HepG2 (cell line): ENCODE results near the gene ZBTB46. TPM values are rescaled to one million over a fixed set of nuclear protein-coding genes. Genes with fewer than 3 reads are reported as not detected.

ENCODE experiments used
- ELF3 ChIP-seq: IDR thresholded peaks from 2 replicates; pipeline ENCODE4 v1.6.1; 2016; ENCODE audit warnings: missing genetic modification reagents, missing compliant biosample characterization
- FOXA3 ChIP-seq: IDR thresholded peaks from 2 replicates; pipeline ENCODE4 v1.6.1; 2016; ENCODE audit warnings: missing genetic modification reagents, missing compliant biosample characterization
- HCFC1 ChIP-seq: fragments of 150-350 bp; IDR thresholded peaks from 2 replicates; pipeline ENCODE4 v1.6.1; 2014; ENCODE audit warnings: low read depth, low read length
- KLF15 ChIP-seq: sonication (generic); formaldehyde crosslinking; IDR thresholded peaks from 2 replicates; pipeline ENCODE4 v1.8.1; 2023; ENCODE audit warnings: borderline replicate concordance, mild to moderate bottlenecking, inconsistent platforms, missing genetic modification reagents, mixed read lengths
- NR2F6 ChIP-seq, 2 experiments: IDR thresholded peaks; 2 replicates each; pipeline ENCODE4 v1.6.1; 2016; ENCODE audit warnings: antibody characterized with exemption in 1 of 2, mild to moderate bottlenecking in 1 of 2
- RELA ChIP-seq: sonication (generic); formaldehyde crosslinking; IDR thresholded peaks from 2 replicates; pipeline ENCODE4 v1.4.0; 2020; ENCODE audit warnings: missing genetic modification reagents
- REXO4 ChIP-seq: sonication (generic); formaldehyde crosslinking; IDR thresholded peaks from 2 replicates; pipeline ENCODE4 v1.8.0; 2022; ENCODE audit warnings: missing genetic modification reagents, mild to moderate bottlenecking, borderline replicate concordance
- SIX4 ChIP-seq: sonication (generic); formaldehyde crosslinking; IDR thresholded peaks from 2 replicates; pipeline ENCODE4 v1.4.0; 2020; ENCODE audit warnings: missing genetic modification reagents
- SPEN ChIP-seq: sonication (generic); formaldehyde crosslinking; IDR thresholded peaks from 2 replicates; pipeline ENCODE4 v1.5.1; 2020; ENCODE audit warnings: low read depth, mild to moderate bottlenecking, missing genetic modification reagents
- STAG1 ChIP-seq: sonication (generic); formaldehyde crosslinking; IDR thresholded peaks from 2 replicates; pipeline ENCODE4 v1.4.0; 2020; ENCODE audit warnings: missing genetic modification reagents
- ZBTB38 ChIP-seq: sonication (generic); formaldehyde crosslinking; IDR thresholded peaks from 2 replicates; pipeline ENCODE4 v1.5.1; 2020; ENCODE audit warnings: mild to moderate bottlenecking, missing genetic modification reagents
- ZMYM2 ChIP-seq: sonication (generic); formaldehyde crosslinking; IDR thresholded peaks from 2 replicates; pipeline ENCODE4 v1.8.0; 2022; ENCODE audit warnings: mild to moderate bottlenecking, missing genetic modification reagents
- ZNF616 ChIP-seq: sonication (generic); formaldehyde crosslinking; IDR thresholded peaks from 2 replicates; pipeline ENCODE4 v1.5.0; 2020; ENCODE audit warnings: low read depth, mild to moderate bottlenecking, missing genetic modification reagents
- ZNF776 ChIP-seq: sonication (generic); formaldehyde crosslinking; IDR thresholded peaks from 2 replicates; pipeline ENCODE4 v1.4.0; 2020; ENCODE audit warnings: mild to moderate bottlenecking, missing genetic modification reagents
- polyA plus RNA-seq, 8 experiments: library from polyadenylated mRNA; depleted of rRNA in 3 of 8; stranded (reverse) in 7 of 8; unstranded in 1 of 8; fragments of >200 nt; fragmentation: Illumina TruSeq in 4 of 8; extraction: Trizol in 4 of 8; gene quantifications; 2 replicates each; pipeline versions ENCODE4 v1.2.1 to v1.2.3, GENCODE V29; 2011 to 2016; ENCODE audit warnings: low read depth in 4 of 8, missing spikeins in 1 of 8, mixed read lengths in 1 of 8; ENCODE audit not compliant: insufficient read depth in 1 of 8
- total RNA-seq, 5 experiments: library from RNA; depleted of rRNA; stranded (reverse); fragments of >200 nt; fragmentation: Illumina TruSeq; extraction: Trizol; gene quantifications; 2 replicates each; pipeline ENCODE4 v1.2.3, GENCODE V29; 2016; ENCODE audit warnings: low read depth in 1 of 5
- TF ChIP-seq, protein P1 (sequence below): sonication (generic); formaldehyde crosslinking; IDR thresholded peaks from 2 replicates; pipeline ENCODE4 v1.5.0; 2020; ENCODE audit warnings: mild to moderate bottlenecking, missing genetic modification reagents
- TF ChIP-seq, protein P2 (sequence below): sonication (generic); formaldehyde crosslinking; IDR thresholded peaks from 2 replicates; pipeline ENCODE4 v1.4.0; 2020; ENCODE audit warnings: missing genetic modification reagents
- TF ChIP-seq, protein P3 (sequence below): IDR thresholded peaks from 2 replicates; pipeline ENCODE4 v1.6.1; 2012; ENCODE audit warnings: inconsistent platforms
- TF ChIP-seq, protein P4 (sequence below): sonication (generic); formaldehyde crosslinking; IDR thresholded peaks from 2 replicates; pipeline ENCODE4 v1.4.0; 2020; ENCODE audit warnings: missing genetic modification reagents, borderline replicate concordance
- TF ChIP-seq, protein P5 (sequence below): sonication (generic); formaldehyde crosslinking; IDR thresholded peaks from 2 replicates; pipeline ENCODE4; 2020; ENCODE audit warnings: missing genetic modification reagents, mild to moderate bottlenecking, borderline replicate concordance

The ZBTB46 gene
- total and polyA plus RNA-seq, 2 of the 13 experiments (the other 11 are each of a cell fraction or from before 2014, with no cell fraction given), result 1.6 to 13.5 TPM

- TF ChIP-seq, protein P1, sequence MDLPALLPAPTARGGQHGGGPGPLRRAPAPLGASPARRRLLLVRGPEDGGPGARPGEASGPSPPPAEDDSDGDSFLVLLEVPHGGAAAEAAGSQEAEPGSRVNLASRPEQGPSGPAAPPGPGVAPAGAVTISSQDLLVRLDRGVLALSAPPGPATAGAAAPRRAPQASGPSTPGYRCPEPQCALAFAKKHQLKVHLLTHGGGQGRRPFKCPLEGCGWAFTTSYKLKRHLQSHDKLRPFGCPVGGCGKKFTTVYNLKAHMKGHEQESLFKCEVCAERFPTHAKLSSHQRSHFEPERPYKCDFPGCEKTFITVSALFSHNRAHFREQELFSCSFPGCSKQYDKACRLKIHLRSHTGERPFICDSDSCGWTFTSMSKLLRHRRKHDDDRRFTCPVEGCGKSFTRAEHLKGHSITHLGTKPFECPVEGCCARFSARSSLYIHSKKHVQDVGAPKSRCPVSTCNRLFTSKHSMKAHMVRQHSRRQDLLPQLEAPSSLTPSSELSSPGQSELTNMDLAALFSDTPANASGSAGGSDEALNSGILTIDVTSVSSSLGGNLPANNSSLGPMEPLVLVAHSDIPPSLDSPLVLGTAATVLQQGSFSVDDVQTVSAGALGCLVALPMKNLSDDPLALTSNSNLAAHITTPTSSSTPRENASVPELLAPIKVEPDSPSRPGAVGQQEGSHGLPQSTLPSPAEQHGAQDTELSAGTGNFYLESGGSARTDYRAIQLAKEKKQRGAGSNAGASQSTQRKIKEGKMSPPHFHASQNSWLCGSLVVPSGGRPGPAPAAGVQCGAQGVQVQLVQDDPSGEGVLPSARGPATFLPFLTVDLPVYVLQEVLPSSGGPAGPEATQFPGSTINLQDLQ, result no peak
- peak; percentile 24; the same call in 1 of the 2 replicates for TF ChIP-seq ZBTB38 (CRISPR knock-in tag)
- no peak for TF ChIP-seq KLF15 (CRISPR knock-in tag)
- TF ChIP-seq ELF3 (CRISPR knock-in tag), result no peak
- TF ChIP-seq, protein P2, sequence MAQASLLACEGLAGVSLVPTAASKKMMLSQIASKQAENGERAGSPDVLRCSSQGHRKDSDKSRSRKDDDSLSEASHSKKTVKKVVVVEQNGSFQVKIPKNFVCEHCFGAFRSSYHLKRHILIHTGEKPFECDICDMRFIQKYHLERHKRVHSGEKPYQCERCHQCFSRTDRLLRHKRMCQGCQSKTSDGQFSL (CRISPR knock-in tag), result no peak
- no peak for TF ChIP-seq ZNF616 (CRISPR knock-in tag)
- TF ChIP-seq, protein P3, sequence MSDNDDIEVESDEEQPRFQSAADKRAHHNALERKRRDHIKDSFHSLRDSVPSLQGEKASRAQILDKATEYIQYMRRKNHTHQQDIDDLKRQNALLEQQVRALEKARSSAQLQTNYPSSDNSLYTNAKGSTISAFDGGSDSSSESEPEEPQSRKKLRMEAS, result no peak
- TF ChIP-seq, protein P4, sequence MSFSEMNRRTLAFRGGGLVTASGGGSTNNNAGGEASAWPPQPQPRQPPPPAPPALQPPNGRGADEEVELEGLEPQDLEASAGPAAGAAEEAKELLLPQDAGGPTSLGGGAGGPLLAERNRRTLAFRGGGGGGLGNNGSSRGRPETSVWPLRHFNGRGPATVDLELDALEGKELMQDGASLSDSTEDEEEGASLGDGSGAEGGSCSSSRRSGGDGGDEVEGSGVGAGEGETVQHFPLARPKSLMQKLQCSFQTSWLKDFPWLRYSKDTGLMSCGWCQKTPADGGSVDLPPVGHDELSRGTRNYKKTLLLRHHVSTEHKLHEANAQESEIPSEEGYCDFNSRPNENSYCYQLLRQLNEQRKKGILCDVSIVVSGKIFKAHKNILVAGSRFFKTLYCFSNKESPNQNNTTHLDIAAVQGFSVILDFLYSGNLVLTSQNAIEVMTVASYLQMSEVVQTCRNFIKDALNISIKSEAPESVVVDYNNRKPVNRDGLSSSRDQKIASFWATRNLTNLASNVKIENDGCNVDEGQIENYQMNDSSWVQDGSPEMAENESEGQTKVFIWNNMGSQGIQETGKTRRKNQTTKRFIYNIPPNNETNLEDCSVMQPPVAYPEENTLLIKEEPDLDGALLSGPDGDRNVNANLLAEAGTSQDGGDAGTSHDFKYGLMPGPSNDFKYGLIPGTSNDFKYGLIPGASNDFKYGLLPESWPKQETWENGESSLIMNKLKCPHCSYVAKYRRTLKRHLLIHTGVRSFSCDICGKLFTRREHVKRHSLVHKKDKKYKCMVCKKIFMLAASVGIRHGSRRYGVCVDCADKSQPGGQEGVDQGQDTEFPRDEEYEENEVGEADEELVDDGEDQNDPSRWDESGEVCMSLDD (CRISPR knock-in tag), result no peak
- TF ChIP-seq, protein P5, sequence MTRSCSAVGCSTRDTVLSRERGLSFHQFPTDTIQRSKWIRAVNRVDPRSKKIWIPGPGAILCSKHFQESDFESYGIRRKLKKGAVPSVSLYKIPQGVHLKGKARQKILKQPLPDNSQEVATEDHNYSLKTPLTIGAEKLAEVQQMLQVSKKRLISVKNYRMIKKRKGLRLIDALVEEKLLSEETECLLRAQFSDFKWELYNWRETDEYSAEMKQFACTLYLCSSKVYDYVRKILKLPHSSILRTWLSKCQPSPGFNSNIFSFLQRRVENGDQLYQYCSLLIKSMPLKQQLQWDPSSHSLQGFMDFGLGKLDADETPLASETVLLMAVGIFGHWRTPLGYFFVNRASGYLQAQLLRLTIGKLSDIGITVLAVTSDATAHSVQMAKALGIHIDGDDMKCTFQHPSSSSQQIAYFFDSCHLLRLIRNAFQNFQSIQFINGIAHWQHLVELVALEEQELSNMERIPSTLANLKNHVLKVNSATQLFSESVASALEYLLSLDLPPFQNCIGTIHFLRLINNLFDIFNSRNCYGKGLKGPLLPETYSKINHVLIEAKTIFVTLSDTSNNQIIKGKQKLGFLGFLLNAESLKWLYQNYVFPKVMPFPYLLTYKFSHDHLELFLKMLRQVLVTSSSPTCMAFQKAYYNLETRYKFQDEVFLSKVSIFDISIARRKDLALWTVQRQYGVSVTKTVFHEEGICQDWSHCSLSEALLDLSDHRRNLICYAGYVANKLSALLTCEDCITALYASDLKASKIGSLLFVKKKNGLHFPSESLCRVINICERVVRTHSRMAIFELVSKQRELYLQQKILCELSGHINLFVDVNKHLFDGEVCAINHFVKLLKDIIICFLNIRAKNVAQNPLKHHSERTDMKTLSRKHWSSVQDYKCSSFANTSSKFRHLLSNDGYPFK (CRISPR knock-in tag), result no peak
- TF ChIP-seq HCFC1, result no peak
- no peak for TF ChIP-seq SIX4 (CRISPR knock-in tag)
- TF ChIP-seq SPEN (CRISPR knock-in tag), result no peak
- no peak for TF ChIP-seq FOXA3 (CRISPR knock-in tag)
- TF ChIP-seq RELA (CRISPR knock-in tag), result no peak
- TF ChIP-seq ZMYM2, result no peak
- TF ChIP-seq NR2F6 (IDR thresholded peaks at IDR 0.05), result no peak
- no peak for TF ChIP-seq NR2F6 (CRISPR knock-in tag; IDR thresholded peaks at IDR 0.05)
- no peak for TF ChIP-seq ZNF776 (CRISPR knock-in tag)
- TF ChIP-seq REXO4 (CRISPR knock-in tag), result no peak
- peak; percentile 57 for TF ChIP-seq STAG1
Observed at GRCh38 chr20:63808964-63809674, 21.9 kb downstream of the ZBTB46 start (continued).
